H9 (cell line): ENCODE results near the gene RPS6KB1. TPM values are rescaled to one million over a fixed set of nuclear protein-coding genes. Genes with fewer than 3 reads are reported as not detected.

ENCODE experiments used
- DNase-seq: peaks from one replicate; pipeline ENCODE4 v3.0.0-alpha.2; 2017
- H2AFZ ChIP-seq: one replicate; pipeline ENCODE4 v1.6.1; 2013; ENCODE audit warnings: mild to moderate bottlenecking, low read length, control low read depth, moderate library complexity
- H2AK5ac ChIP-seq: 2 replicates; pipeline ENCODE4 v1.6.1; 2013; ENCODE audit warnings: low read length, control low read depth, mixed read lengths; ENCODE audit not compliant: insufficient read length
- H2BK120ac ChIP-seq: one replicate; pipeline ENCODE4 v1.6.1; 2013; ENCODE audit warnings: low read depth, mild to moderate bottlenecking, low read length, control low read depth, inconsistent platforms; ENCODE audit not compliant: poor library complexity, severe bottlenecking
- H2BK12ac ChIP-seq: 2 replicates; pipeline ENCODE4 v1.6.1; 2013; ENCODE audit warnings: low read length, control low read depth, mixed read lengths, low read depth; ENCODE audit not compliant: insufficient read length
- H2BK15ac ChIP-seq: 2 replicates; pipeline ENCODE4 v1.6.1; 2013; ENCODE audit warnings: low read depth, low read length, control low read depth
- H2BK20ac ChIP-seq: one replicate; pipeline ENCODE4 v1.6.1; 2013; ENCODE audit warnings: low read depth, mild to moderate bottlenecking, low read length, control low read depth, inconsistent platforms; ENCODE audit not compliant: poor library complexity, severe bottlenecking
- H2BK5ac ChIP-seq: 2 replicates; pipeline ENCODE4 v1.6.1; 2013; ENCODE audit warnings: low read length, control low read depth, mixed read lengths; ENCODE audit not compliant: insufficient read length
- H3K14ac ChIP-seq: 2 replicates; pipeline ENCODE4 v1.6.1; 2013; ENCODE audit warnings: low read length, control low read depth; ENCODE audit not compliant: insufficient read depth
- H3K18ac ChIP-seq: 2 replicates; pipeline ENCODE4 v1.6.1; 2013; ENCODE audit warnings: low read depth, mild to moderate bottlenecking, mixed read lengths, low read length, control low read depth; ENCODE audit not compliant: insufficient read length
- H3K23ac ChIP-seq: 2 replicates; pipeline ENCODE4 v1.6.1; 2013; ENCODE audit warnings: low read length, control low read depth, mixed read lengths, low read depth; ENCODE audit not compliant: insufficient read length
- H3K23me2 ChIP-seq: 2 replicates; pipeline ENCODE4 v1.6.1; 2013; ENCODE audit warnings: low read depth, mild to moderate bottlenecking, mixed read lengths, low read length, control low read depth; ENCODE audit not compliant: insufficient read length, poor library complexity, severe bottlenecking
- H3K27ac ChIP-seq: 2 replicates; pipeline ENCODE4 v1.5.1; 2013; ENCODE audit warnings: low read length, control low read depth, mixed read lengths, low read depth; ENCODE audit not compliant: insufficient read length
- H3K27me3 ChIP-seq: 2 replicates; pipeline ENCODE4 v1.6.1; 2013; ENCODE audit warnings: low read length, control low read depth, inconsistent platforms; ENCODE audit not compliant: insufficient read depth
- H3K4ac ChIP-seq: 2 replicates; pipeline ENCODE4 v1.6.1; 2013; ENCODE audit warnings: low read depth, mild to moderate bottlenecking, control low read depth, inconsistent platforms, low read length, moderate library complexity
- H3K4me1 ChIP-seq: 2 replicates; pipeline ENCODE4 v1.6.1; 2013; ENCODE audit warnings: low read length, control low read depth, inconsistent platforms; ENCODE audit not compliant: insufficient read depth
- H3K4me2 ChIP-seq: 2 replicates; pipeline ENCODE4 v1.6.1; 2013; ENCODE audit warnings: low read length, control low read depth, mixed read lengths; ENCODE audit not compliant: insufficient read length, insufficient read depth
- H3K56ac ChIP-seq: 2 replicates; pipeline ENCODE4 v1.6.1; 2013; ENCODE audit warnings: low read depth, mild to moderate bottlenecking, mixed read lengths, low read length, control low read depth; ENCODE audit not compliant: insufficient read length
- H3K79me1 ChIP-seq: 2 replicates; pipeline ENCODE4 v1.6.1; 2013; ENCODE audit warnings: low read depth, mild to moderate bottlenecking, moderate library complexity, low read length, control low read depth, inconsistent platforms; ENCODE audit not compliant: insufficient read depth, poor library complexity, severe bottlenecking
- H3K79me2 ChIP-seq: 2 replicates; pipeline ENCODE4 v1.6.1; 2013; ENCODE audit warnings: low read length, control low read depth, inconsistent platforms; ENCODE audit not compliant: insufficient read depth
- H3K9ac ChIP-seq: 2 replicates; pipeline ENCODE4 v1.6.1; 2013; ENCODE audit warnings: low read length, control low read depth, mixed read lengths; ENCODE audit not compliant: insufficient read length; ENCODE audit errors: extremely low read depth
- H3K9me3 ChIP-seq: one replicate; pipeline ENCODE4 v1.6.1; 2013; ENCODE audit warnings: low read depth, low read length, inconsistent platforms; ENCODE audit not compliant: control insufficient read depth
- H3T11ph ChIP-seq: one replicate; pipeline ENCODE4 v1.6.1; 2013; ENCODE audit warnings: mild to moderate bottlenecking, low read length, control low read depth, inconsistent platforms
- H4K20me1 ChIP-seq: one replicate; pipeline ENCODE4 v1.6.1; 2013; ENCODE audit not compliant: control insufficient read depth, insufficient read length, insufficient read depth
- H4K5ac ChIP-seq: 2 replicates; pipeline ENCODE4 v1.6.1; 2013; ENCODE audit warnings: low read depth, mild to moderate bottlenecking, mixed read lengths, low read length, control low read depth; ENCODE audit not compliant: insufficient read length
- H4K8ac ChIP-seq: replicated peaks from 2 replicates; pipeline ENCODE4 v1.6.1; 2013; ENCODE audit warnings: low read length, control low read depth, mixed read lengths, low read depth; ENCODE audit not compliant: insufficient read length
- H4K91ac ChIP-seq: 2 replicates; pipeline ENCODE4 v1.6.1; 2013; ENCODE audit warnings: low read depth, mild to moderate bottlenecking, moderate library complexity, mixed read lengths, low read length, control low read depth; ENCODE audit not compliant: insufficient read length
- H3K27ac Mint-ChIP-seq, 3 experiments: 2 replicates in 2 of 3; 3 replicates in 1 of 3; pipeline ENCODE4 v1.8.0; 2020 to 2021; ENCODE audit warnings: mixed read lengths in 3 of 3, mild to moderate bottlenecking in 1 of 3, moderate library complexity in 1 of 3
- H3K27me3 Mint-ChIP-seq: 2 replicates; pipeline ENCODE4 v1.8.0; 2021; ENCODE audit warnings: low read depth, mild to moderate bottlenecking, moderate library complexity, mixed read lengths
- H3K36me3 Mint-ChIP-seq, 3 experiments: 2 replicates in 2 of 3; 3 replicates in 1 of 3; pipeline ENCODE4 v1.8.0; 2020 to 2021; ENCODE audit warnings: low read depth in 3 of 3, mixed read lengths in 3 of 3; ENCODE audit not compliant: insufficient read depth in 1 of 3
- H3K4me1 Mint-ChIP-seq, 2 experiments: 2 replicates each; pipeline ENCODE4 v1.8.0; 2020; ENCODE audit warnings: mixed read lengths in 2 of 2
- H3K4me3 Mint-ChIP-seq, 2 experiments: 2 replicates in 1 of 2; 3 replicates in 1 of 2; pipeline ENCODE4 v1.8.0; 2020 to 2021; ENCODE audit warnings: mild to moderate bottlenecking in 2 of 2, mixed read lengths in 2 of 2, moderate library complexity in 1 of 2
- H3K9me3 Mint-ChIP-seq, 2 experiments: 2 replicates in 1 of 2; 3 replicates in 1 of 2; pipeline ENCODE4 v1.8.0; 2020; ENCODE audit warnings: mild to moderate bottlenecking in 2 of 2, mixed read lengths in 2 of 2, moderate library complexity in 1 of 2
- WGBS: extraction: QIAGEN DNeasy Blood & Tissue Kit; methylation state at CpG from one replicate; pipeline ENCODE4 v1.1.7; 2013; ENCODE audit warnings: missing lambda C conversion rate, low lambda C conversion rate, mixed read lengths; ENCODE audit not compliant: insufficient read length; ENCODE audit errors: extremely low coverage; 5-methylcytosine and 5-hydroxymethylcytosine counted together
- total RNA-seq: library from RNA; stranded (reverse); gene quantifications from 2 replicates; pipeline ENCODE4 v1.2.1, GENCODE V29; 2021
- TF ChIP-seq, protein P1 (sequence below): fragments of 200-600 bp; sonication (generic); conservative IDR thresholded peaks from 3 replicates; pipeline ENCODE4 v1.8.0; 2021; ENCODE audit warnings: antibody characterized with exemption, mild to moderate bottlenecking

RPS6KB1 gene
- total RNA-seq, 1 experiment from 2014 or later, result 36.1 TPM

DNA sequence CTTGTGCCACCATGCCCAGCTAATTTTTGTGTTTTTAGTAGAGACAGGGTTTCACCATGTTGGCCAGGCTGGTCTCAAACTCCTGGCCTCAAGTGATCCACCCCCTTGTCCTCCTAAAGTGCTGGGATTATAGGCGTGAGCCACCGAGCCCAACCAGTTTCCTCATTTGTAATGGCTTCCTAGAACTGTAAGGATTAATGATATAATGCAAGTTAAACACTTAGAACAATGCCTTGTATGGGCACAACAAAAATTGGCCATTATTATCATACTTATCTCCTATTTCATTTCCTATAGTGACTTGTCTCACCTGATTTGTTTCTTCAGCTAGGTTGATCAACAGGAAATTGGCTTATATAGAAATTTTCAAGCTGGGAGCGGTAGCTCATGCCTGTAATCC, 14.3 kb upstream of the RPS6KB1 start:
- Histone ChIP-seq H2BK12ac (no peak overlapping the region), H4K5ac (no peak overlapping the region), H3T11ph (no peak overlapping the region), H3K23ac (no peak overlapping the region), H4K91ac (no peak overlapping the region), H3K79me1 (no peaks in the 10 kb centered on the region), H3K79me2 (no peaks in the 10 kb centered on the region), H3K27me3 (no peaks in the 10 kb centered on the region), H2AFZ (no peak overlapping the region), H2BK5ac (no peak overlapping the region), H3K27ac (no peak overlapping the region), H2BK120ac (no peak overlapping the region), H3K4ac (no peak overlapping the region), H2BK15ac (no peak overlapping the region), H2AK5ac (no peak overlapping the region), H3K23me2 (no peaks in the 10 kb centered on the region), H3K4me2 (no peak overlapping the region), H4K20me1 (no peaks in the 10 kb centered on the region), H3K9me3 (no peaks in the 10 kb centered on the region), H4K8ac (no peak overlapping the region), H3K4me1 (no peaks in the 10 kb centered on the region), H3K18ac (no peak overlapping the region), H3K14ac (no peak overlapping the region), H2BK20ac (no peak overlapping the region), H3K9ac (no peak overlapping the region), H3K56ac (no peak overlapping the region)
- Mint-ChIP-seq H3K4me3 (no peak overlapping the region), H3K36me3 (peaks cover 10 to 50% (median 31%) of the 10 kb centered on the region in 3 experiments; a peak in 6 of 7 replicates), H3K4me1 (no peaks in the 10 kb centered on the region), H3K9me3 (no peaks in the 10 kb centered on the region), H3K27ac (no peak overlapping the region), H3K27me3 (no peaks in the 10 kb centered on the region)
- no peak for DNase-seq
- WGBS, result no CpG with 5 or more reads among the region's 3 CpGs
- TF ChIP-seq, protein P1, sequence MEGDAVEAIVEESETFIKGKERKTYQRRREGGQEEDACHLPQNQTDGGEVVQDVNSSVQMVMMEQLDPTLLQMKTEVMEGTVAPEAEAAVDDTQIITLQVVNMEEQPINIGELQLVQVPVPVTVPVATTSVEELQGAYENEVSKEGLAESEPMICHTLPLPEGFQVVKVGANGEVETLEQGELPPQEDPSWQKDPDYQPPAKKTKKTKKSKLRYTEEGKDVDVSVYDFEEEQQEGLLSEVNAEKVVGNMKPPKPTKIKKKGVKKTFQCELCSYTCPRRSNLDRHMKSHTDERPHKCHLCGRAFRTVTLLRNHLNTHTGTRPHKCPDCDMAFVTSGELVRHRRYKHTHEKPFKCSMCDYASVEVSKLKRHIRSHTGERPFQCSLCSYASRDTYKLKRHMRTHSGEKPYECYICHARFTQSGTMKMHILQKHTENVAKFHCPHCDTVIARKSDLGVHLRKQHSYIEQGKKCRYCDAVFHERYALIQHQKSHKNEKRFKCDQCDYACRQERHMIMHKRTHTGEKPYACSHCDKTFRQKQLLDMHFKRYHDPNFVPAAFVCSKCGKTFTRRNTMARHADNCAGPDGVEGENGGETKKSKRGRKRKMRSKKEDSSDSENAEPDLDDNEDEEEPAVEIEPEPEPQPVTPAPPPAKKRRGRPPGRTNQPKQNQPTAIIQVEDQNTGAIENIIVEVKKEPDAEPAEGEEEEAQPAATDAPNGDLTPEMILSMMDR, result no peak
